Tibial nerve (tissue), 4 donors: ENCODE results near the gene FLCN. TPM values are rescaled to one million over a fixed set of nuclear protein-coding genes. Genes with fewer than 3 reads are reported as not detected.
A peak's percentile ranks its signal among the peaks of the same experiment; 100 is the strongest.

Experiments
- DNase-seq, 2 donors: peaks; one replicate each; pipeline ENCODE4 v3.0.0-alpha.2; 2019; ENCODE audit warnings: low spot score in 2 of 2
- H3K27ac ChIP-seq, 4 donors: fragments of 200-600 bp; sonication (generic) in 3 of 4; one replicate each; pipeline ENCODE4 v1.5.1; 2017 to 2019; ENCODE audit warnings: mild to moderate bottlenecking in 1 of 4
- H3K27me3 ChIP-seq, 2 donors: fragments of 200-600 bp; sonication (generic) in 1 of 2; one replicate each; pipeline versions ENCODE4 v1.5.1 to v1.6.0; 2017 to 2019
- H3K36me3 ChIP-seq, 3 donors: fragments of 200-600 bp; sonication (generic); one replicate each; pipeline ENCODE4 v1.5.1; 2018 to 2019
- H3K4me1 ChIP-seq, 4 donors: fragments of 200-600 bp; sonication (generic) in 3 of 4; one replicate each; pipeline ENCODE4 v1.5.1; 2017 to 2019
- H3K4me3 ChIP-seq, 4 donors: fragments of 200-600 bp; sonication (generic) in 3 of 4; one replicate each; pipeline ENCODE4 v1.5.1; 2017 to 2019; ENCODE audit warnings: mild to moderate bottlenecking in 1 of 4, moderate library complexity in 1 of 4
- H3K9me3 ChIP-seq, 4 donors: fragments of 200-600 bp; sonication (generic) in 3 of 4; one replicate each; pipeline ENCODE4 v1.5.1; 2017 to 2019
- EP300 ChIP-seq, 2 donors: sonication (generic); formaldehyde crosslinking; IDR thresholded peaks; one replicate each; pipeline ENCODE4 v1.6.1; 2017; ENCODE audit warnings: antibody characterized with exemption in 2 of 2, mild to moderate bottlenecking in 1 of 2
- POLR2A ChIP-seq, 2 donors: fragments of 450-650 bp; IDR thresholded peaks; one replicate each; pipeline ENCODE4 v1.6.1; 2017; ENCODE audit warnings: antibody characterized with exemption in 2 of 2, mild to moderate bottlenecking in 2 of 2, moderate library complexity in 2 of 2
- WGBS, 2 donors: methylation state at CpG; one replicate each; pipeline ENCODE4 v1.1.5; 2018; 5-methylcytosine and 5-hydroxymethylcytosine counted together
- total RNA-seq, 4 donors: library from RNA; depleted of rRNA; stranded (reverse); fragments of >200 nt; gene quantifications; one replicate each; pipeline ENCODE4 v1.1.0, GENCODE V29; 2016
- TF ChIP-seq, protein P1 (sequence below), 5 experiments: fragments of 200-600 bp in 3 of 5; fragments of 450-650 bp in 2 of 5; sonication (generic) in 3 of 5; IDR thresholded peaks; one replicate each; pipeline ENCODE4 v1.5.1; 2016 to 2019; ENCODE audit warnings: antibody characterized with exemption in 5 of 5, mild to moderate bottlenecking in 3 of 5, moderate library complexity in 2 of 5

Gene FLCN
- total RNA-seq, 4 donors from 2014 or later, result 71.5 to 85.9 (median 76.6) TPM

DNA sequence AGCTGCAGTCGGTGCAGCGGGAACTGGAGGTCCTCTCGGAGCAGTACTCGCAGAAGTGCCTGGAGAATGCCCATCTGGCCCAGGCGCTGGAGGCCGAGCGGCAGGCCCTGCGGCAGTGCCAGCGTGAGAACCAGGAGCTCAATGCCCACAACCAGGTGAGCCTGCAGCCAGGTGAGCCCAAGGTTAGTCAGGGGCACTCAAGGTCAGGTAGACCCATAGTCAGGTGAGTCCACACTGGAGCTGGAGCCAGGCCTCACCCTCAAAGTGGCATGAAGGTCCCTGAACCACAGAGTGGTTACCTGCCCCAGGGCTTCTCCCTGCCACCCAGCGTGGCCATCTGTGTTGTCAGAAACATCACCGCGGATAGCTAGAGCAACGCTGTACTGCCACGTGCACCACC, 63.0 kb downstream of the FLCN start:
- H3K36me3 ChIP-seq, result peaks cover 3 to 94% (median 19%) of the 10 kb centered on the region in 3 donors

DNA sequence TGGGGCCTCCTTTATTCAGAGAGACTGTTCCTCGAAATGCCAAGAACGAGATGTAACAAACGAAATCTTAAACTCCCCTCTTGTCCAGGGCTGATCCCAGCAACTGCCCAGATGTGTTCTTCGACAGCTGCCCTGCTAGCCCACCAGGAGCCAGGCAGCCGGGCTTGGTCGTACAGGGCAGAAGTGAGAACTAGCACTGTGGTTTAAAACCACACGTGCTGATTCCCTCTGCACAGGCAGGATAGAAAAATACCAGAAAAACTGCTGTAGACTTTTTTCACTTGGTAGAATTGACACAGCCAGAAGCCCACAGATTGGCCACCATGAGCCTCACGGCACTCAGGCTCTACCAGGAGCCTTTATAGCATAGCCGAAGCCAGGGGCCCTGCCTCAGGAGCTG, 64.0 kb downstream of the FLCN start:
- 89% methylated on average over 8 to 9 of the region's 9 CpGs for WGBS, 2 donors
- H3K27ac ChIP-seq, result peak overlapping the region in 2 of 4 donors; percentile 13 to 54
- TF ChIP-seq POLR2A (IDR thresholded peaks at IDR 0.05), result no peak
- TF ChIP-seq, protein P1, sequence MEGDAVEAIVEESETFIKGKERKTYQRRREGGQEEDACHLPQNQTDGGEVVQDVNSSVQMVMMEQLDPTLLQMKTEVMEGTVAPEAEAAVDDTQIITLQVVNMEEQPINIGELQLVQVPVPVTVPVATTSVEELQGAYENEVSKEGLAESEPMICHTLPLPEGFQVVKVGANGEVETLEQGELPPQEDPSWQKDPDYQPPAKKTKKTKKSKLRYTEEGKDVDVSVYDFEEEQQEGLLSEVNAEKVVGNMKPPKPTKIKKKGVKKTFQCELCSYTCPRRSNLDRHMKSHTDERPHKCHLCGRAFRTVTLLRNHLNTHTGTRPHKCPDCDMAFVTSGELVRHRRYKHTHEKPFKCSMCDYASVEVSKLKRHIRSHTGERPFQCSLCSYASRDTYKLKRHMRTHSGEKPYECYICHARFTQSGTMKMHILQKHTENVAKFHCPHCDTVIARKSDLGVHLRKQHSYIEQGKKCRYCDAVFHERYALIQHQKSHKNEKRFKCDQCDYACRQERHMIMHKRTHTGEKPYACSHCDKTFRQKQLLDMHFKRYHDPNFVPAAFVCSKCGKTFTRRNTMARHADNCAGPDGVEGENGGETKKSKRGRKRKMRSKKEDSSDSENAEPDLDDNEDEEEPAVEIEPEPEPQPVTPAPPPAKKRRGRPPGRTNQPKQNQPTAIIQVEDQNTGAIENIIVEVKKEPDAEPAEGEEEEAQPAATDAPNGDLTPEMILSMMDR (IDR thresholded peaks at IDR 0.05), result no peak
- no peak for TF ChIP-seq EP300 (IDR thresholded peaks at IDR 0.05)
- peaks cover 0 to 94% (median 18%) of the 10 kb centered on the region in 3 donors for H3K36me3 ChIP-seq
- H3K4me3 ChIP-seq, result no peak overlapping the region
- no peaks in the 10 kb centered on the region for H3K27me3 ChIP-seq
- H3K4me1 ChIP-seq, result peaks cover 0 to 7% (median 0%) of the 10 kb centered on the region in 4 donors
- no peaks in the 10 kb centered on the region for H3K9me3 ChIP-seq
- no peak for DNase-seq

More for the DNA sequence above, 63.0 kb downstream of the FLCN start:
- TF ChIP-seq, protein P1 (IDR thresholded peaks at IDR 0.05), result no peak
- TF ChIP-seq EP300 (IDR thresholded peaks at IDR 0.05), result no peak
- no peak for TF ChIP-seq POLR2A (IDR thresholded peaks at IDR 0.05)
- Histone ChIP-seq H3K9me3 (no peaks in the 10 kb centered on the region), H3K27me3 (no peaks in the 10 kb centered on the region), H3K4me3 (no peak overlapping the region), H3K27ac (no peak overlapping the region), H3K4me1 (peaks cover 0 to 7% (median 0%) of the 10 kb centered on the region in 4 donors)
- WGBS, 2 donors, result 91 to 96% methylated on average over 13 to 14 of the region's 14 CpGs
- DNase-seq, result no peak

DNA sequence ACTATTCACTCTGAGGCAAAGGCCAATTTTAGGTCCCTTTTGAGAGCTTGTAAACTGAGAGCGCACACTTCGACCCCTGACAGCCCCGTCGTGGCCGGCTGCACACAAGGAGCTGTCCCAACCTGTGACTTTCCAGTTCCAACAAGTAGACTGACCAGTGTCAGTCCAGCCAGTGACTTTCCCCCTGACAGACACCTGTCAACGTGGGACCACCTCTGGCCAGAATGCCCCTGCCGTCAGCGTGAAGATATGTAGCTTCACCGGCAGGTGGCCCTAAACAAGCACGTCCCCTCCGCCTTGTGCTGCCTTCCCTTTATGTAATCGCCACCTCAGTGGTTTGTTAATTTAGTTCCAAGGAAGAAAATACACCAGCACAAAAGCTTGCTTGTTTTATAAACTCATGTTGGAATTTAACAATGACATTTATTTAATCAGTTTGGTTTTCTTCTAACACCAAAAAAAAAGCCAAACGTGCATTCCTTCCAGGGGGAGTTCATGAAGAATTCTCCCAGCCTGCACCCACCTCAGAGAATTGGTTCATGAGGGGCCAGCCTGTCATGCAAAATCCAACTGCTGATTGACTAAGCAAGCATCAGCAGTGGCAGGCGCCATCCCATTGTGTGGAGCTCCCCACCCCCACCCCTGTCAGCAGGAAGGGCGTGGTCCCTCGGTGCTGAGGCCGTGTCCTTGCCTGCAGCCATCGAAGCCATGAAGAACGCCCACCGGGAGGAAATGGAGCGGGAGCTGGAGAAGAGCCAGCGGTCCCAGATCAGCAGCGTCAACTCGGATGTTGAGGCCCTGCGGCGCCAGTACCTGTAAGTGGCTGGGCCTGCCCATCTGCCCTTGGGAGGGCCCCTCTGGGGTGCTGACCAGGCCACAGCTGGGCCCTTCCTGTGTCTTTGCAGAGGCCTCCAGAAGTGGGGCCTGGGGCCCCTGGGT, 64.7 kb downstream of the FLCN start:
- Histone ChIP-seq H3K27ac (peak overlapping the region in 2 of 4 donors; percentile 13 to 54), H3K27me3 (no peaks in the 10 kb centered on the region), H3K36me3 (peaks cover 0 to 94% (median 11%) of the 10 kb centered on the region in 3 donors), H3K9me3 (no peaks in the 10 kb centered on the region), H3K4me3 (no peak overlapping the region), H3K4me1 (peaks cover 0 to 7% (median 0%) of the 10 kb centered on the region in 4 donors)
- DNase-seq, result no peak
- WGBS, 2 donors, result 61% methylated on average over 23 to 26 of the region's 26 CpGs
- TF ChIP-seq EP300 (IDR thresholded peaks at IDR 0.05), result no peak

DNA sequence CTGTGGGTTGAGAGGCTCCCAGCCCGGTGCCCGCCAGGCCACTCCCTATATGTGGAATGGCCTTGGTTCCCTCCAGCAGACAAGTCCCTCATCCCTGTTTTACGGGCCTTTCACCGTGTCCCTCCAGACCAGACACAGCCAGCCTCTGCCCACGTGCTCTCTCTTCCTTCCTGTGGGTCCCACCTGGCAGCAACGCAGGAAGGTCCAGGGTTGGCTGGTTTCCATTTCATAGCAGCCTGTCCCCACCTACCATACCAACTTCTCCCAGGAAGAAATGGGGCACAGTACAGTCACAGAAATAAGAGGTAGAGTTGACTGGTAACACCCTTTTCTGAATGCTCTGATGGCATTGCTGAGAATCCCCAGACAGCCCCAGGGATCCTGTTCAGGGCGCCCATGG, 65.8 kb downstream of the FLCN start:
- WGBS, 2 donors, result 79 to 92% methylated on average over 7 of the region's 7 CpGs
- H3K36me3 ChIP-seq, result peaks cover 0 to 94% (median 11%) of the 10 kb centered on the region in 3 donors
- peaks cover 0 to 7% (median 0%) of the 10 kb centered on the region in 4 donors for H3K4me1 ChIP-seq
- peak overlapping the region in 1 of 4 donors; percentile 54 for H3K27ac ChIP-seq
- no peak overlapping the region for H3K4me3 ChIP-seq
- no peaks in the 10 kb centered on the region for H3K9me3 ChIP-seq
- no peaks in the 10 kb centered on the region for H3K27me3 ChIP-seq
- no peak for DNase-seq
- no peak for TF ChIP-seq EP300 (IDR thresholded peaks at IDR 0.05)
- TF ChIP-seq POLR2A (IDR thresholded peaks at IDR 0.05), result no peak
- TF ChIP-seq, protein P1 (IDR thresholded peaks at IDR 0.05), result no peak

DNA sequence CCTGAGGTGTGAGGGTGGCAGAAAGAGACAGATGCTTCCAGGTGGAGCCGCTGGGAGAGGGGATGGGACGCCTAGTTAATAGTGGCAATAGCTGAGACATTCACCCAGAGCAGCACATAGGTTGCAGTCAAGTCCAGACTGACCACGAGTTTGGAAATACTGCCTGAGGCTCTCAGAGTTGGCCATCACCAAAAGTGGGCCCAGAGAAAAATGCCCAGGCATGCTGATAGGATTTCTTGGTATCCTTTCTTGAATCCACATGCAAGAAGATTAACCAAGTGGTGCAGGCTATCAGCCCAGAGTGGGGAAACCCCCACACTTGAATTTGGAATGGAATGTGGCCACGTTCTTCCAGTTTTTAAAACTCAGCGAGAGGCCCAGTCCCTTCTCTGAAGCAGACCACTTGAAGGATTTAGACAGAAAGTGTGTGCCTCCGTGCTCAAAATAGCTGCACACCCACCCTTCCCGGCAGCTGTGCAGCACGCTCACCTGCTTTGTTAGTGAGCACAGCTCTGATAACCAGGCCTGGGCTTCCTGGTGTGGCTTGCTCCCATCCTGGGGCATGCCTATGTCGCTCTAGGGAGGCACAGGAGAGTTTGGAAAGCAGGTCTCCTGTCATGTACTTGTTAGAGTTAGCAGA, 66.5 kb downstream of the FLCN start:
- H3K36me3 ChIP-seq, result peaks cover 0 to 94% (median 10%) of the 10 kb centered on the region in 3 donors

More for the DNA sequence above, 66.5 kb downstream of the FLCN start:
- Histone ChIP-seq H3K4me3 (no peak overlapping the region), H3K4me1 (peaks cover 0 to 7% (median 0%) of the 10 kb centered on the region in 4 donors), H3K27ac (no peak overlapping the region), H3K27me3 (no peaks in the 10 kb centered on the region), H3K9me3 (no peaks in the 10 kb centered on the region)
- WGBS, 2 donors, result 77 to 83% methylated on average over 9 of the region's 9 CpGs
- TF ChIP-seq EP300 (IDR thresholded peaks at IDR 0.05) (no peak), POLR2A (IDR thresholded peaks at IDR 0.05) (no peak)
- TF ChIP-seq, protein P1 (IDR thresholded peaks at IDR 0.05), result no peak
- no peak for DNase-seq
